Endodermal cell (in vitro differentiated cells): ENCODE results near the gene ADGRD1. TPM values are rescaled to one million over a fixed set of nuclear protein-coding genes. Genes with fewer than 3 reads are reported as not detected.

Experiments
- DNase-seq: peaks from one replicate; pipeline ENCODE4 v3.0.0-alpha.2; 2017
- H3K27ac ChIP-seq: 2 replicates; pipeline ENCODE4 v1.5.1; 2013; ENCODE audit warnings: mild to moderate bottlenecking, low read depth, low read length, moderate library complexity
- H3K27me3 ChIP-seq: 2 replicates; pipeline ENCODE4 v1.6.1; 2013; ENCODE audit warnings: mild to moderate bottlenecking, low read length, moderate library complexity; ENCODE audit not compliant: insufficient read depth, control insufficient read depth, poor library complexity, severe bottlenecking
- H3K36me3 ChIP-seq: 2 replicates; pipeline ENCODE4 v1.7.0; 2013; ENCODE audit warnings: mild to moderate bottlenecking, low read length, moderate library complexity; ENCODE audit not compliant: control insufficient read depth, insufficient read depth
- H3K4me1 ChIP-seq: one replicate; pipeline ENCODE4 v1.7.0; 2013; ENCODE audit warnings: low read length; ENCODE audit not compliant: control insufficient read depth, insufficient read depth
- H3K4me3 ChIP-seq: 2 replicates; pipeline ENCODE4 v1.5.1; 2013; ENCODE audit warnings: mild to moderate bottlenecking, low read length, moderate library complexity
- H3K9ac ChIP-seq: 2 replicates; pipeline ENCODE4 v1.6.1; 2013; ENCODE audit warnings: mild to moderate bottlenecking, low read length, moderate library complexity; ENCODE audit not compliant: poor library complexity, severe bottlenecking; ENCODE audit errors: extremely low read depth
- H3K9me3 ChIP-seq: 2 replicates; pipeline ENCODE4 v1.6.1; 2013; ENCODE audit warnings: mild to moderate bottlenecking, low read length, moderate library complexity; ENCODE audit not compliant: control insufficient read depth
- H3K27ac Mint-ChIP-seq: 2 replicates; pipeline ENCODE4 v1.8.0; 2020; ENCODE audit warnings: mixed read lengths
- H3K27me3 Mint-ChIP-seq: 2 replicates; pipeline ENCODE4 v1.8.0; 2021; ENCODE audit warnings: mild to moderate bottlenecking, mixed read lengths; ENCODE audit not compliant: insufficient read depth
- H3K36me3 Mint-ChIP-seq: 2 replicates; pipeline ENCODE4 v1.8.0; 2020; ENCODE audit warnings: low read depth, mixed read lengths
- H3K4me1 Mint-ChIP-seq: 2 replicates; pipeline ENCODE4 v1.8.0; 2020; ENCODE audit warnings: mixed read lengths
- H3K4me3 Mint-ChIP-seq: 2 replicates; pipeline ENCODE4 v1.8.0; 2020; ENCODE audit warnings: mild to moderate bottlenecking, moderate library complexity, mixed read lengths
- H3K9me3 Mint-ChIP-seq: 2 replicates; pipeline ENCODE4 v1.8.0; 2020; ENCODE audit warnings: mild to moderate bottlenecking, mixed read lengths
- WGBS, 2 experiments: methylation state at CpG; one replicate each; pipeline versions ENCODE4 v1.1.5 to v1.1.7; 2013; ENCODE audit warnings: missing lambda C conversion rate in 2 of 2, mixed read lengths in 1 of 2; ENCODE audit not compliant: insufficient coverage in 1 of 2, insufficient read length in 1 of 2; 5-methylcytosine and 5-hydroxymethylcytosine counted together
- total RNA-seq, 2 donors: library from RNA; stranded (reverse); fragmentation: NEBNext Ultra II Directional in 1 of 2; extraction: Animal tissue kit (Norgen Biotek cat#: 25700) in 1 of 2; gene quantifications; 2 replicates in 1 of 2; 3 replicates in 1 of 2; pipeline ENCODE4 v1.2.1, GENCODE V29; 2021
- TF ChIP-seq, protein P1 (sequence below): fragments of 200-600 bp; sonication (generic); conservative IDR thresholded peaks from 2 replicates; pipeline ENCODE4 v1.5.0; 2021; ENCODE audit warnings: antibody characterized with exemption, mild to moderate bottlenecking

ADGRD1 gene
- total RNA-seq, 2 donors from 2014 or later, result 1.3 to 2.9 TPM

GRCh38 chr12:131003036-131003715 is 49.5 kb downstream of the ADGRD1 start:
- Mint-ChIP-seq H3K9me3 (peaks cover 26% of the 10 kb centered on the region), H3K4me1 (no peaks in the 10 kb centered on the region), H3K36me3 (peaks cover 6% of the 10 kb centered on the region), H3K4me3 (no peak overlapping the region), H3K27me3 (no peaks in the 10 kb centered on the region), H3K27ac (no peak overlapping the region)
- Histone ChIP-seq H3K27ac (no peak overlapping the region), H3K4me1 (no peaks in the 10 kb centered on the region), H3K9me3 (peaks cover 4% of the 10 kb centered on the region), H3K4me3 (no peak overlapping the region), H3K9ac (no peak overlapping the region), H3K36me3 (no peaks in the 10 kb centered on the region), H3K27me3 (no peaks in the 10 kb centered on the region)
- TF ChIP-seq, protein P1, sequence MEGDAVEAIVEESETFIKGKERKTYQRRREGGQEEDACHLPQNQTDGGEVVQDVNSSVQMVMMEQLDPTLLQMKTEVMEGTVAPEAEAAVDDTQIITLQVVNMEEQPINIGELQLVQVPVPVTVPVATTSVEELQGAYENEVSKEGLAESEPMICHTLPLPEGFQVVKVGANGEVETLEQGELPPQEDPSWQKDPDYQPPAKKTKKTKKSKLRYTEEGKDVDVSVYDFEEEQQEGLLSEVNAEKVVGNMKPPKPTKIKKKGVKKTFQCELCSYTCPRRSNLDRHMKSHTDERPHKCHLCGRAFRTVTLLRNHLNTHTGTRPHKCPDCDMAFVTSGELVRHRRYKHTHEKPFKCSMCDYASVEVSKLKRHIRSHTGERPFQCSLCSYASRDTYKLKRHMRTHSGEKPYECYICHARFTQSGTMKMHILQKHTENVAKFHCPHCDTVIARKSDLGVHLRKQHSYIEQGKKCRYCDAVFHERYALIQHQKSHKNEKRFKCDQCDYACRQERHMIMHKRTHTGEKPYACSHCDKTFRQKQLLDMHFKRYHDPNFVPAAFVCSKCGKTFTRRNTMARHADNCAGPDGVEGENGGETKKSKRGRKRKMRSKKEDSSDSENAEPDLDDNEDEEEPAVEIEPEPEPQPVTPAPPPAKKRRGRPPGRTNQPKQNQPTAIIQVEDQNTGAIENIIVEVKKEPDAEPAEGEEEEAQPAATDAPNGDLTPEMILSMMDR, result no peak
- no peak for DNase-seq
- 88 to 89% methylated on average over 14 to 18 of the region's 18 CpGs for WGBS, 2 experiments

GRCh38 chr12:131003716-131004045 is 50.0 kb downstream of the ADGRD1 start:
- 80 to 84% methylated on average over 8 to 18 of the region's 18 CpGs for WGBS, 2 experiments
- Mint-ChIP-seq H3K9me3 (peaks cover 21% of the 10 kb centered on the region), H3K27me3 (no peaks in the 10 kb centered on the region), H3K36me3 (peaks cover 5% of the 10 kb centered on the region), H3K4me1 (no peaks in the 10 kb centered on the region), H3K27ac (no peak overlapping the region), H3K4me3 (no peak overlapping the region)
- Histone ChIP-seq H3K9ac (no peak overlapping the region), H3K4me1 (no peaks in the 10 kb centered on the region), H3K4me3 (no peak overlapping the region), H3K36me3 (no peaks in the 10 kb centered on the region), H3K27me3 (no peaks in the 10 kb centered on the region), H3K9me3 (peaks cover 4% of the 10 kb centered on the region), H3K27ac (no peak overlapping the region)
- DNase-seq, result no peak
- TF ChIP-seq, protein P1, result no peak

DNA sequence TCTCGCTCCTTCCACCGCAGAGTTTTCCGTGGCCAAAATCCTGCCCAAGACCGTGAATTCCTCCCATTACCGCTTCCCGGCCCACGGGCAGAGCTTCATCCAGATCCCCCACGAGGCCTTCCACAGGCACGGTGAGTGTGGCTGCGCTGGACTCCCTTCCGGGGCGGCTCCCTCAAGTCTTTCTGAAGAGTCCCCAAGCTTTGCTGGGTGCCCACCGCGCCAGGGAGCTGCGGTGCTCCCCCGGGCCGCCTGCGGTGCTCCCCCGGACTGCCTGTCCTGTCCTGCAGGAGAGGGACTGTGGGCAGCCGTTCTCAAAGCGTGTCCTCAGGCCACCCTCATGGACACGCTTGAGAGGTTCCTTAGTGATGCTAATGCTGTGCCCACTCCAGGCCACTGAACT is 50.5 kb downstream of the ADGRD1 start:
- Mint-ChIP-seq H3K4me3 (no peak overlapping the region), H3K27ac (no peak overlapping the region)
- TF ChIP-seq, protein P1, result no peak

More for the DNA sequence above, 50.5 kb downstream of the ADGRD1 start:
- no peaks in the 10 kb centered on the region for H3K4me1 ChIP-seq
- no peaks in the 10 kb centered on the region for H3K27me3 Mint-ChIP-seq
- H3K36me3 ChIP-seq, result no peaks in the 10 kb centered on the region
- DNase-seq, result no peak
- H3K4me1 Mint-ChIP-seq, result no peaks in the 10 kb centered on the region
- peaks cover 3% of the 10 kb centered on the region for H3K36me3 Mint-ChIP-seq
- H3K27ac ChIP-seq, result no peak overlapping the region
- H3K9me3 ChIP-seq, result peaks cover 4% of the 10 kb centered on the region
- H3K4me3 ChIP-seq, result no peak overlapping the region
- no peak overlapping the region for H3K9ac ChIP-seq
- H3K27me3 ChIP-seq, result no peaks in the 10 kb centered on the region
- peaks cover 16% of the 10 kb centered on the region for H3K9me3 Mint-ChIP-seq
- WGBS, 2 experiments, result 90 to 92% methylated on average over 18 to 22 of the region's 22 CpGs
